GM12801 (cell line): Measurements from ENCODE around the gene LRRC10.

Experiments used
- TF ChIP-seq, protein P1 (sequence below): IDR thresholded peaks from one replicate; pipeline ENCODE4 v1.5.1; 2011; ENCODE audit warnings: control low read depth; ENCODE audit not compliant: insufficient read length; ENCODE audit errors: extremely low read depth

The LRRC10 gene, protein sequence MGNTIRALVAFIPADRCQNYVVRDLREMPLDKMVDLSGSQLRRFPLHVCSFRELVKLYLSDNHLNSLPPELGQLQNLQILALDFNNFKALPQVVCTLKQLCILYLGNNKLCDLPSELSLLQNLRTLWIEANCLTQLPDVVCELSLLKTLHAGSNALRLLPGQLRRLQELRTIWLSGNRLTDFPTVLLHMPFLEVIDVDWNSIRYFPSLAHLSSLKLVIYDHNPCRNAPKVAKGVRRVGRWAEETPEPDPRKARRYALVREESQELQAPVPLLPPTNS

DNA sequence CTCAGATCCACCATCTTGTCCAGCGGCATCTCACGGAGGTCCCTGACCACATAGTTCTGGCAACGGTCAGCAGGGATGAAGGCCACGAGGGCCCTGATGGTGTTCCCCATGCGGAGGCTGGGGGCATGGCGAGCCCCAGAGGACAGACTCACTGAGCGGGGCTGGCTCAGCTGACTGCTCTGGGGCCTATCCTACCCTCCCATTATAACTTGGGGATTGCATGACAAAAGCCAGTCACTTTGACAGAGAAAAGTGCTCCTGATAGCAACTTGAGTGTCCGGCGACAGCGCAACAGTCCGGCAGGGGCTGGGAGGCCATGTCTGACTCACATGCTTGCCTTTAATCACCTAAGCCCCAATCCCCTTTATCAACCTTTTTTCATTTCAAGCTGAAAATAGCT lies at the start of gene LRRC10:
TSS of gene LRRC10 (minus strand) at position 179 of the 400 bp plus-strand sequence. CDS start at position 110, 69 bp downstream.
- TF ChIP-seq, protein P1, sequence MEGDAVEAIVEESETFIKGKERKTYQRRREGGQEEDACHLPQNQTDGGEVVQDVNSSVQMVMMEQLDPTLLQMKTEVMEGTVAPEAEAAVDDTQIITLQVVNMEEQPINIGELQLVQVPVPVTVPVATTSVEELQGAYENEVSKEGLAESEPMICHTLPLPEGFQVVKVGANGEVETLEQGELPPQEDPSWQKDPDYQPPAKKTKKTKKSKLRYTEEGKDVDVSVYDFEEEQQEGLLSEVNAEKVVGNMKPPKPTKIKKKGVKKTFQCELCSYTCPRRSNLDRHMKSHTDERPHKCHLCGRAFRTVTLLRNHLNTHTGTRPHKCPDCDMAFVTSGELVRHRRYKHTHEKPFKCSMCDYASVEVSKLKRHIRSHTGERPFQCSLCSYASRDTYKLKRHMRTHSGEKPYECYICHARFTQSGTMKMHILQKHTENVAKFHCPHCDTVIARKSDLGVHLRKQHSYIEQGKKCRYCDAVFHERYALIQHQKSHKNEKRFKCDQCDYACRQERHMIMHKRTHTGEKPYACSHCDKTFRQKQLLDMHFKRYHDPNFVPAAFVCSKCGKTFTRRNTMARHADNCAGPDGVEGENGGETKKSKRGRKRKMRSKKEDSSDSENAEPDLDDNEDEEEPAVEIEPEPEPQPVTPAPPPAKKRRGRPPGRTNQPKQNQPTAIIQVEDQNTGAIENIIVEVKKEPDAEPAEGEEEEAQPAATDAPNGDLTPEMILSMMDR: no peak

DNA sequence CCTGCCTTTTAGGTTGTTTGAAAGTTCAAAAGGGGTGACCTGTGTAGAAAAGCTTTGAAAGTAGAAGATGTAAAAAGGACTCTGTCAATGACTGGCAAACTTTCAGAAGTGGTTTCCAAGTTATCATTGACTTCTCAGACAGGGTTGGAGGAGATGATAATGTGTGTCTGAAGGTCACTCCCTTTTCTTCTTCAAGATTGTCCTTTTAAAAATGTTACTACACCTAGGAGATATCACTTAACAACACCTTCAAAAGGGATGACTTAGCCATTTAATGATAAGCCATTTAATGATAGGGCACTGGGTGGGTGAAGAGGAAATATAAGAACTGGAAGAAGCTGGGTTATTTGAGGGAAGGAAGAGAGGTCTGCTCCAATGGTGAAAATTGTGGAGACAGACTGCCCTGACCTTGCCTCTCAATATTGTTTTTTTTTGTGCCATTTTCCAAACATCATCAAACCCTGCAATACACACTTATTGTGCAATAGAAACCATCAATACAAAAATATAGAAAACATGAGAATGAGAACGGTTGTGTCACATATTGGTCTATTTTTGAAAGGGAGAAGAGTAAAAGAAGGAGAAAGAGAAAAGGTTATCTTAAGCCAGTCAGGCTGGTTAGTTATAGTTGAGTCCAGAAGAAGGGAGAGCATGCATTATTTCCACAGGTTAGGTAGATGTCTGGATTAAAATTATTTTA lies 49.6 kb upstream of the LRRC10 start:
- TF ChIP-seq, protein P1: no peak

DNA sequence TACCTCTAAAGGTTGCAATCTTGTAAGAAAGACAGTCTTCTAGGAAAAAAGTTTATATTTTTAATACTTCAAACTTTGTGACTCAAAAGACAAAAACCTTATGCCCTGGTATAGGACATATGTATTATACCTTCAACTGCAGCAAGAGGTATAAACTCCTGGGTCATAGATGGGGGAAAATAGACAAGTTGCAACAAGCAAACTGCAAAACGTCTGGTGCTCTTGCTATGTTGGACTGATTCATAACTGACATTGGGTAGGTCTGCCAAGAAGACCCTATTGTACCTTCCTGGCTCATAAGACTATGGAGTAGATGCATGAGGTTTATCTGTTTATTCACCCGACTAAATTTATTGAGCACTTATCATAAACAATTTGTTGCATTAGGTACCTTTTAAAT lies 47.5 kb upstream of the LRRC10 start:
- TF ChIP-seq, protein P1: no peak

DNA sequence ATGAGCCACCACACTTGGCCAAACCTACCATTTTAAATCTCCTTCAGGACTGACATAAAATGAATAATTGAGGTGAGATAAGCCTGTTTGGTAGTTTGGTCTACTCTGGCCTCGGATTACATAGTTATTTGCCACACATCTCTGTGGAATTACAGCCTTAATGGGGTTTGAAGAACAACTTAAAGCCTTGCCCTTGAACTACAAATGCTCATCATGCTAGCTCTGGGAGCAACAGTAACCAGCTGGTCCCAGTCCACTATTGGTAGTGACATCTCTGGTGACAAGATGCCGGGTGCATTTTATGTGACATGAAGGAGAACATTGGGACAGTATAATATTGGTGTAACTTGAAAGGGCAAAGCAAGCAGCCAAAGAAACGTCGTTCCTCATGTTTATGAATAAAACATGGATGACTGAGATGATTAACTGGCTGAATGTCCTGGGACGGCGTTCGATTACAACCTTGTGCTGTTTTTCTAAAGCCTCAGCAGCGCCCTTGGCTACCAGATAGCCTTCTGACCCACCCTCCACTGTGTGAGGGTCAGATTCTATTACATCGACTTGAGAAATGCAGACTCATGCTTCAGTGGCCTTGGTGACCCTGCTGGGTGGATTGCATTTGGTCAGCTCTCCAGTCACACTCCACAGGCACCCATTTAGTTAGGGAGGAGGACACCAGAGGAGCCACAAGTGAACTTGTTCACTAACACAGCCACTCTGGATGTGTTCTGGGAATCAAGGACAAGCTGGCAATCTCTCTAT lies 46.9 kb upstream of the LRRC10 start:
- TF ChIP-seq, protein P1: no peak

DNA sequence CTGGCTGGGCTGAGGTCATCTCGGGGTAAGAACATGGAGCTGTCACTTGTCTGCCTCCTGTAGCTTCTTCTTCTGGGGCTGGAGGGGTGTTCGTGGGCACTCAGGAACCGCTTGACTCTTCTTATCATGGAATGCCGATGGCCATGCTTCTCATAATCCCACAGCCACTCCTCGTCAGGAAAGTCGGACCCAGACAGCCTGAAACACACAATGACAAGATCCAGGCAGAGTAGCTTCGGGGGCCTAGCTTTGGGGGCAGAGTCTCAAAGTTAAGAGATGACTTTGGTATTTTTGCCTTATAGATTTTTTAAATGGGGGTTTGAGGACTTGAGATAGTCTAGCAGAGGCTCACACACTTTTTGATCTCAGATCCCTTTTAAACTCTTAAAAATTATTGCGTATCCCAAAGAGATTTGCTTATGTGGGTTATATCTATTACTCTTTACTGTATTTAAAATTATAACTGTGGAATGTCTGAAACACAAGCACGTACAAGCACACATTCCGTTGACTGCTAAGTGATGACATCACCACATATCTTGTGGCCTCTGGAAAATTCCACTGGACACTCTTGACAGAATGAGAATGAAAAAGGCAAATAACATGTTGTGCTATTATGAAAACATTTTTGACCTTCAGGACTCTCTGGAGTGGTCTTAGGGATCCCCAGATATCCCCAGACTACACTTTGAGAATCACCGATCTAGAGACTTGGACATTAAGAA lies 45.1 kb upstream of the LRRC10 start:
- TF ChIP-seq, protein P1: no peak

DNA sequence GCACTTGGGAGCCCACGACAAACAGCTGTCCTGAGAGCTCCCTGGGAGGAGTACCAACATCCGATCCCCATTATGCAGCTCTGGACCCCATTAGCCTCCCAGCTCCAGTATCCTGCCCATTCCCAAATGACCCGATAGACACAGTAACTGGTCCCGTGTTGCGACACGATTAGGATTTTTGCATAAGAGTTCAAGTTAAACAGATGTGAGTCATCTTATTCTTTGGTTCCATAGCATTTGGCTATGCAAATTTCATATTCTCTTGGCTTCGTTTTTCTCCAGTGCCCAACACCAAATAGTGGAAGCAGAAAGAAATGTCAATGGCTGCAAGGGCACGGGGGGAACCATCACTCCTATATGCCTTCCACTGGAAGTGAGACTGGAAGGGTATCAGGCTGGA lies 43.0 kb upstream of the LRRC10 start:
- TF ChIP-seq, protein P1: no peak

DNA sequence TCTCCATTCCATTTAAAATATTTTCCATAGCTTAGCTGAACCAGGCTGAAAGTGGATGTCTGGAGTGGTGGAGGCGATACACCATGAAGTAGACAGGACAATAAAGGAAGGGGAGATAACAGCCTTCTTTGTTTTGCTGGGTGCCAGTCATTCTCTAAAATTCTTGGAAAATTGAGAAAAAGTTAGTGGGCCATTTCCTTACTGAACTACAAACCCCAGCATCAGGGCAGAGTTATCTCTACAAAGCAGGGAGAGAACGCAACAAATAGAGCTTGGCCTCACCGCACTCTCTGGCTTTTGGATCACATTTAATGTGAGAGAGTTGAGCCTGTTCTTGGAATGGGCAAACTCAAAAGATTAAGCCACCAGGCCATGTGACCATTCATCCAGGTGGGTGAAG lies 41.2 kb upstream of the LRRC10 start:
- TF ChIP-seq, protein P1: no peak
